H9 (cell line): ENCODE data around the gene DAPK1. TPM values are rescaled to one million over a fixed set of nuclear protein-coding genes. Genes with fewer than 3 reads are reported as not detected.

Source experiments
- DNase-seq: peaks from one replicate; pipeline ENCODE4 v3.0.0-alpha.2; 2017
- H2AFZ ChIP-seq: one replicate; pipeline ENCODE4 v1.6.1; 2013; ENCODE audit warnings: mild to moderate bottlenecking, low read length, control low read depth, moderate library complexity
- H2AK5ac ChIP-seq: 2 replicates; pipeline ENCODE4 v1.6.1; 2013; ENCODE audit warnings: low read length, control low read depth, mixed read lengths; ENCODE audit not compliant: insufficient read length
- H2BK120ac ChIP-seq: one replicate; pipeline ENCODE4 v1.6.1; 2013; ENCODE audit warnings: low read depth, mild to moderate bottlenecking, low read length, control low read depth, inconsistent platforms; ENCODE audit not compliant: poor library complexity, severe bottlenecking
- H2BK12ac ChIP-seq: 2 replicates; pipeline ENCODE4 v1.6.1; 2013; ENCODE audit warnings: low read length, control low read depth, mixed read lengths, low read depth; ENCODE audit not compliant: insufficient read length
- H2BK15ac ChIP-seq: 2 replicates; pipeline ENCODE4 v1.6.1; 2013; ENCODE audit warnings: low read depth, low read length, control low read depth
- H2BK20ac ChIP-seq: one replicate; pipeline ENCODE4 v1.6.1; 2013; ENCODE audit warnings: low read depth, mild to moderate bottlenecking, low read length, control low read depth, inconsistent platforms; ENCODE audit not compliant: poor library complexity, severe bottlenecking
- H2BK5ac ChIP-seq: 2 replicates; pipeline ENCODE4 v1.6.1; 2013; ENCODE audit warnings: low read length, control low read depth, mixed read lengths; ENCODE audit not compliant: insufficient read length
- H3K14ac ChIP-seq: 2 replicates; pipeline ENCODE4 v1.6.1; 2013; ENCODE audit warnings: low read length, control low read depth; ENCODE audit not compliant: insufficient read depth
- H3K18ac ChIP-seq: 2 replicates; pipeline ENCODE4 v1.6.1; 2013; ENCODE audit warnings: low read depth, mild to moderate bottlenecking, mixed read lengths, low read length, control low read depth; ENCODE audit not compliant: insufficient read length
- H3K23ac ChIP-seq: 2 replicates; pipeline ENCODE4 v1.6.1; 2013; ENCODE audit warnings: low read length, control low read depth, mixed read lengths, low read depth; ENCODE audit not compliant: insufficient read length
- H3K23me2 ChIP-seq: 2 replicates; pipeline ENCODE4 v1.6.1; 2013; ENCODE audit warnings: low read depth, mild to moderate bottlenecking, mixed read lengths, low read length, control low read depth; ENCODE audit not compliant: insufficient read length, poor library complexity, severe bottlenecking
- H3K27ac ChIP-seq: 2 replicates; pipeline ENCODE4 v1.5.1; 2013; ENCODE audit warnings: low read length, control low read depth, mixed read lengths, low read depth; ENCODE audit not compliant: insufficient read length
- H3K27me3 ChIP-seq: 2 replicates; pipeline ENCODE4 v1.6.1; 2013; ENCODE audit warnings: low read length, control low read depth, inconsistent platforms; ENCODE audit not compliant: insufficient read depth
- H3K4ac ChIP-seq: 2 replicates; pipeline ENCODE4 v1.6.1; 2013; ENCODE audit warnings: low read depth, mild to moderate bottlenecking, control low read depth, inconsistent platforms, low read length, moderate library complexity
- H3K4me1 ChIP-seq: 2 replicates; pipeline ENCODE4 v1.6.1; 2013; ENCODE audit warnings: low read length, control low read depth, inconsistent platforms; ENCODE audit not compliant: insufficient read depth
- H3K4me2 ChIP-seq: 2 replicates; pipeline ENCODE4 v1.6.1; 2013; ENCODE audit warnings: low read length, control low read depth, mixed read lengths; ENCODE audit not compliant: insufficient read length, insufficient read depth
- H3K56ac ChIP-seq: 2 replicates; pipeline ENCODE4 v1.6.1; 2013; ENCODE audit warnings: low read depth, mild to moderate bottlenecking, mixed read lengths, low read length, control low read depth; ENCODE audit not compliant: insufficient read length
- H3K79me1 ChIP-seq: 2 replicates; pipeline ENCODE4 v1.6.1; 2013; ENCODE audit warnings: low read depth, mild to moderate bottlenecking, moderate library complexity, low read length, control low read depth, inconsistent platforms; ENCODE audit not compliant: insufficient read depth, poor library complexity, severe bottlenecking
- H3K79me2 ChIP-seq: 2 replicates; pipeline ENCODE4 v1.6.1; 2013; ENCODE audit warnings: low read length, control low read depth, inconsistent platforms; ENCODE audit not compliant: insufficient read depth
- H3K9ac ChIP-seq: 2 replicates; pipeline ENCODE4 v1.6.1; 2013; ENCODE audit warnings: low read length, control low read depth, mixed read lengths; ENCODE audit not compliant: insufficient read length; ENCODE audit errors: extremely low read depth
- H3K9me3 ChIP-seq: one replicate; pipeline ENCODE4 v1.6.1; 2013; ENCODE audit warnings: low read depth, low read length, inconsistent platforms; ENCODE audit not compliant: control insufficient read depth
- H3T11ph ChIP-seq: one replicate; pipeline ENCODE4 v1.6.1; 2013; ENCODE audit warnings: mild to moderate bottlenecking, low read length, control low read depth, inconsistent platforms
- H4K20me1 ChIP-seq: one replicate; pipeline ENCODE4 v1.6.1; 2013; ENCODE audit not compliant: control insufficient read depth, insufficient read length, insufficient read depth
- H4K5ac ChIP-seq: 2 replicates; pipeline ENCODE4 v1.6.1; 2013; ENCODE audit warnings: low read depth, mild to moderate bottlenecking, mixed read lengths, low read length, control low read depth; ENCODE audit not compliant: insufficient read length
- H4K8ac ChIP-seq: replicated peaks from 2 replicates; pipeline ENCODE4 v1.6.1; 2013; ENCODE audit warnings: low read length, control low read depth, mixed read lengths, low read depth; ENCODE audit not compliant: insufficient read length
- H4K91ac ChIP-seq: 2 replicates; pipeline ENCODE4 v1.6.1; 2013; ENCODE audit warnings: low read depth, mild to moderate bottlenecking, moderate library complexity, mixed read lengths, low read length, control low read depth; ENCODE audit not compliant: insufficient read length
- H3K27ac Mint-ChIP-seq, 3 experiments: 2 replicates in 2 of 3; 3 replicates in 1 of 3; pipeline ENCODE4 v1.8.0; 2020 to 2021; ENCODE audit warnings: mixed read lengths in 3 of 3, mild to moderate bottlenecking in 1 of 3, moderate library complexity in 1 of 3
- H3K27me3 Mint-ChIP-seq: 2 replicates; pipeline ENCODE4 v1.8.0; 2021; ENCODE audit warnings: low read depth, mild to moderate bottlenecking, moderate library complexity, mixed read lengths
- H3K36me3 Mint-ChIP-seq, 3 experiments: 2 replicates in 2 of 3; 3 replicates in 1 of 3; pipeline ENCODE4 v1.8.0; 2020 to 2021; ENCODE audit warnings: low read depth in 3 of 3, mixed read lengths in 3 of 3; ENCODE audit not compliant: insufficient read depth in 1 of 3
- H3K4me1 Mint-ChIP-seq, 2 experiments: 2 replicates each; pipeline ENCODE4 v1.8.0; 2020; ENCODE audit warnings: mixed read lengths in 2 of 2
- H3K4me3 Mint-ChIP-seq, 2 experiments: 2 replicates in 1 of 2; 3 replicates in 1 of 2; pipeline ENCODE4 v1.8.0; 2020 to 2021; ENCODE audit warnings: mild to moderate bottlenecking in 2 of 2, mixed read lengths in 2 of 2, moderate library complexity in 1 of 2
- H3K9me3 Mint-ChIP-seq, 2 experiments: 2 replicates in 1 of 2; 3 replicates in 1 of 2; pipeline ENCODE4 v1.8.0; 2020; ENCODE audit warnings: mild to moderate bottlenecking in 2 of 2, mixed read lengths in 2 of 2, moderate library complexity in 1 of 2
- WGBS: extraction: QIAGEN DNeasy Blood & Tissue Kit; methylation state at CpG from one replicate; pipeline ENCODE4 v1.1.7; 2013; ENCODE audit warnings: missing lambda C conversion rate, low lambda C conversion rate, mixed read lengths; ENCODE audit not compliant: insufficient read length; ENCODE audit errors: extremely low coverage; 5-methylcytosine and 5-hydroxymethylcytosine counted together
- total RNA-seq: library from RNA; stranded (reverse); gene quantifications from 2 replicates; pipeline ENCODE4 v1.2.1, GENCODE V29; 2021
- TF ChIP-seq, protein P1 (sequence below): fragments of 200-600 bp; sonication (generic); conservative IDR thresholded peaks from 3 replicates; pipeline ENCODE4 v1.8.0; 2021; ENCODE audit warnings: antibody characterized with exemption, mild to moderate bottlenecking

The DAPK1 gene
- total RNA-seq, 1 experiment from 2014 or later, result 79.4 TPM

DNA sequence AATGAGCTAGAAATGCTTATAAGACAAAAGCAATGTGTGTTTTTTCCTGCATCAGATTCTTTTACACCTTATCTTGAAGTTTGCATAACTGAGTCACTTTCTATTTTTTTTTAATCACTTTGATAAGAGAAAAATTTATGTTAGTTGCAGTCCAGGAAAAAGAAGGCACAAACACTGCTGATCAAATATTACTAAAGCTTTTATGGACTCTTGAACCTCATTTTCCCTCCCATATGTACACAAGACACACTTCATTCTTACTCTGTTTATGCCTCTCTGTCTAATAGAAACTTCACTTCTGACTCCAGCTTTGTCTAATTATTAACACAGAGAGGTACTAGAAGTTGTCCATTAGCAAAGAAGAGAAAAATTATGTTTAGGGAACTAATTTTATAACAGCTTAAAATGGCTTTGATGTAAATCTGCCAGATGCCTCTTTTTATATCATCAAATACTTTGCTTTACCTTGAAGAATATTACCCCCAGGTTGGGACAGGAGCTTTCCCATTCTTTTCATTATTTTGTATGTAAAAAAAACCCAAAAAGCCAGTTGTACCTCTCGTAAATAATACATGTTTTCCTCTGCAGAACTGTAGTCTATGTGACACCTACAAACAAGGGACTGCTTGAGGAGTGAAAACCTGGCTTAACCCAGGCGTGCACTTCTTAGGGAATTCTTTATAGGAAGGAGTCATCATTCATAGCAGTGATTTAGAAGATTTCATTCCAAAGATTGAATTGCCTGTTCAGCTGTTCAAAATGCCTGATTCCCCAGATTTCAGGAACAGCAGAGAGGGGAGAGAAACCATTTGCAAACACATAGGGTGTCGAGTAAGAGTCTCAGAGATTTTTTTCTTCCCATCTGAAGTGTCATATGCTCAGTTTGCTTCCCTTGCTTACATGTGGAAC is 72.6 kb downstream of the DAPK1 start:
- Mint-ChIP-seq H3K27ac (peak overlapping the region in 2 of 3 experiments; percentile 2 to 30; a peak in 3 of 7 replicates), H3K4me3 (no peak overlapping the region), H3K9me3 (no peaks in the 10 kb centered on the region), H3K4me1 (peaks cover 67% of the 10 kb centered on the region in 2 experiments), H3K36me3 (peaks cover 0 to 7% (median 6%) of the 10 kb centered on the region in 3 experiments; a peak in 4 of 7 replicates), H3K27me3 (no peaks in the 10 kb centered on the region; the same call in 1 of the 2 replicates)
- TF ChIP-seq, protein P1, sequence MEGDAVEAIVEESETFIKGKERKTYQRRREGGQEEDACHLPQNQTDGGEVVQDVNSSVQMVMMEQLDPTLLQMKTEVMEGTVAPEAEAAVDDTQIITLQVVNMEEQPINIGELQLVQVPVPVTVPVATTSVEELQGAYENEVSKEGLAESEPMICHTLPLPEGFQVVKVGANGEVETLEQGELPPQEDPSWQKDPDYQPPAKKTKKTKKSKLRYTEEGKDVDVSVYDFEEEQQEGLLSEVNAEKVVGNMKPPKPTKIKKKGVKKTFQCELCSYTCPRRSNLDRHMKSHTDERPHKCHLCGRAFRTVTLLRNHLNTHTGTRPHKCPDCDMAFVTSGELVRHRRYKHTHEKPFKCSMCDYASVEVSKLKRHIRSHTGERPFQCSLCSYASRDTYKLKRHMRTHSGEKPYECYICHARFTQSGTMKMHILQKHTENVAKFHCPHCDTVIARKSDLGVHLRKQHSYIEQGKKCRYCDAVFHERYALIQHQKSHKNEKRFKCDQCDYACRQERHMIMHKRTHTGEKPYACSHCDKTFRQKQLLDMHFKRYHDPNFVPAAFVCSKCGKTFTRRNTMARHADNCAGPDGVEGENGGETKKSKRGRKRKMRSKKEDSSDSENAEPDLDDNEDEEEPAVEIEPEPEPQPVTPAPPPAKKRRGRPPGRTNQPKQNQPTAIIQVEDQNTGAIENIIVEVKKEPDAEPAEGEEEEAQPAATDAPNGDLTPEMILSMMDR, result no peak
- DNase-seq, result no peak
- Histone ChIP-seq H2BK12ac (no peak overlapping the region), H3K9ac (no peak overlapping the region), H2AFZ (no peak overlapping the region), H3K79me2 (peaks cover 4% of the 10 kb centered on the region; the same call in 1 of the 2 replicates), H2BK120ac (no peak overlapping the region), H3K23ac (no peak overlapping the region), H4K5ac (no peak overlapping the region), H4K91ac (no peak overlapping the region), H3K4ac (no peak overlapping the region), H2AK5ac (no peak overlapping the region), H3K14ac (no peak overlapping the region), H2BK15ac (no peak overlapping the region), H3K56ac (no peak overlapping the region), H2BK20ac (no peak overlapping the region), H3K4me1 (peaks cover 16% of the 10 kb centered on the region; the same call in 1 of the 2 replicates), H4K20me1 (no peaks in the 10 kb centered on the region), H3K18ac (no peak overlapping the region), H3K79me1 (peaks cover 3% of the 10 kb centered on the region), H3K9me3 (no peaks in the 10 kb centered on the region), H3K27me3 (no peaks in the 10 kb centered on the region), H3K23me2 (no peaks in the 10 kb centered on the region), H3T11ph (no peak overlapping the region), H3K27ac (no peak overlapping the region), H4K8ac (no peak overlapping the region), H3K4me2 (no peak overlapping the region), H2BK5ac (no peak overlapping the region)
- WGBS, result no CpG with 5 or more reads among the region's 3 CpGs
